ENCODE data around the gene PRKCH.

DNA sequence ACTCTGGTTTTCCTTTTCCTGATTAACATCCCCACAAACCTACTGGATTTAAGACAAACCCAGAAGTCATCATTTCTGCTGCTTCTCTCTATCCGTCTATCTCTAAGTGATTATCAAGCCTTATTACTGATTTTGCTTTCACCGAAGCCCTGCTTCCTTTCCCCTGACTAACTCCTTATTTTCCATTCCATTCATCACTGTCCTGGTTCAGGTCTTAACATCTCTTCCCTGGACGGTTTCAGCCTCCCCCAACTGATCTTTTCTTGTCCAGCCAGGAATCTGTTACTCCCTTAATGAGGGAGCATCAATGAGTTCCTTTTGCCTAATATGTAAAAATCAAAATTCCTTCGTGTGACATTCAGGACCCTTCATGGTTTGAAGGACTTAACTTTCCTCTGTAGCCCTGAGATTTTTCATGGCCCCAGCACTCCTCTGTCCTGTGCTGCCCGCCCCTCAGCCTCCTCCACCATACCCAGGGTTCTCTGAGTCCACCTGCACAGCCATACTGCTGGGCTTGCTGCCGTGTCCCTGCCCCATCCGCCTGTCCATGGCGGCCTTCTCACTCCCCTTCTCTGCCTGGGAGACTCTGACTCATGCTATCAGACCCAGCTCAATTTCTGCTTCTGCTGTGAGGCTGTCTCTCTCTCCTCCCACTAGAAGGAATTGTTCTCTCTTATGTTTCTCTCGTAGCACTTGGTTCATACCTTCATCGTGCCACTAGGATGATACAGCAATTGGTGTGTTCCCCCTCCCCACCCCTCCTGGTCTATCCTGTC lies 206.1 kb downstream of the PRKCH start:
- TF ChIP-seq SAP30 (IDR thresholded peaks at IDR 0.05; ENCODE audit: borderline replicate concordance, insufficient read depth, low read depth, low read length, poor library complexity, severe bottlenecking), result no peak
- TF ChIP-seq FOXK1 (CRISPR knock-in tag; IDR thresholded peaks at IDR 0.05; ENCODE audit: borderline replicate concordance), result no peak
- TF ChIP-seq, protein P1, sequence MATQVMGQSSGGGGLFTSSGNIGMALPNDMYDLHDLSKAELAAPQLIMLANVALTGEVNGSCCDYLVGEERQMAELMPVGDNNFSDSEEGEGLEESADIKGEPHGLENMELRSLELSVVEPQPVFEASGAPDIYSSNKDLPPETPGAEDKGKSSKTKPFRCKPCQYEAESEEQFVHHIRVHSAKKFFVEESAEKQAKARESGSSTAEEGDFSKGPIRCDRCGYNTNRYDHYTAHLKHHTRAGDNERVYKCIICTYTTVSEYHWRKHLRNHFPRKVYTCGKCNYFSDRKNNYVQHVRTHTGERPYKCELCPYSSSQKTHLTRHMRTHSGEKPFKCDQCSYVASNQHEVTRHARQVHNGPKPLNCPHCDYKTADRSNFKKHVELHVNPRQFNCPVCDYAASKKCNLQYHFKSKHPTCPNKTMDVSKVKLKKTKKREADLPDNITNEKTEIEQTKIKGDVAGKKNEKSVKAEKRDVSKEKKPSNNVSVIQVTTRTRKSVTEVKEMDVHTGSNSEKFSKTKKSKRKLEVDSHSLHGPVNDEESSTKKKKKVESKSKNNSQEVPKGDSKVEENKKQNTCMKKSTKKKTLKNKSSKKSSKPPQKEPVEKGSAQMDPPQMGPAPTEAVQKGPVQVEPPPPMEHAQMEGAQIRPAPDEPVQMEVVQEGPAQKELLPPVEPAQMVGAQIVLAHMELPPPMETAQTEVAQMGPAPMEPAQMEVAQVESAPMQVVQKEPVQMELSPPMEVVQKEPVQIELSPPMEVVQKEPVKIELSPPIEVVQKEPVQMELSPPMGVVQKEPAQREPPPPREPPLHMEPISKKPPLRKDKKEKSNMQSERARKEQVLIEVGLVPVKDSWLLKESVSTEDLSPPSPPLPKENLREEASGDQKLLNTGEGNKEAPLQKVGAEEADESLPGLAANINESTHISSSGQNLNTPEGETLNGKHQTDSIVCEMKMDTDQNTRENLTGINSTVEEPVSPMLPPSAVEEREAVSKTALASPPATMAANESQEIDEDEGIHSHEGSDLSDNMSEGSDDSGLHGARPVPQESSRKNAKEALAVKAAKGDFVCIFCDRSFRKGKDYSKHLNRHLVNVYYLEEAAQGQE (IDR thresholded peaks at IDR 0.05; ENCODE audit: borderline replicate concordance), result no peak
- TF ChIP-seq, protein P1 (CRISPR knock-in tag; IDR thresholded peaks at IDR 0.05; ENCODE audit: low read depth), result no peak
- TF ChIP-seq, protein P2, sequence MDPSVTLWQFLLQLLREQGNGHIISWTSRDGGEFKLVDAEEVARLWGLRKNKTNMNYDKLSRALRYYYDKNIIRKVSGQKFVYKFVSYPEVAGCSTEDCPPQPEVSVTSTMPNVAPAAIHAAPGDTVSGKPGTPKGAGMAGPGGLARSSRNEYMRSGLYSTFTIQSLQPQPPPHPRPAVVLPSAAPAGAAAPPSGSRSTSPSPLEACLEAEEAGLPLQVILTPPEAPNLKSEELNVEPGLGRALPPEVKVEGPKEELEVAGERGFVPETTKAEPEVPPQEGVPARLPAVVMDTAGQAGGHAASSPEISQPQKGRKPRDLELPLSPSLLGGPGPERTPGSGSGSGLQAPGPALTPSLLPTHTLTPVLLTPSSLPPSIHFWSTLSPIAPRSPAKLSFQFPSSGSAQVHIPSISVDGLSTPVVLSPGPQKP (CRISPR knock-in tag; IDR thresholded peaks at IDR 0.05), result no peak
- TF ChIP-seq ZNF263 (CRISPR knock-in tag; IDR thresholded peaks at IDR 0.05; ENCODE audit: borderline replicate concordance), result no peak
- TF ChIP-seq, protein P3, sequence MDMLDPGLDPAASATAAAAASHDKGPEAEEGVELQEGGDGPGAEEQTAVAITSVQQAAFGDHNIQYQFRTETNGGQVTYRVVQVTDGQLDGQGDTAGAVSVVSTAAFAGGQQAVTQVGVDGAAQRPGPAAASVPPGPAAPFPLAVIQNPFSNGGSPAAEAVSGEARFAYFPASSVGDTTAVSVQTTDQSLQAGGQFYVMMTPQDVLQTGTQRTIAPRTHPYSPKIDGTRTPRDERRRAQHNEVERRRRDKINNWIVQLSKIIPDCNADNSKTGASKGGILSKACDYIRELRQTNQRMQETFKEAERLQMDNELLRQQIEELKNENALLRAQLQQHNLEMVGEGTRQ (CRISPR knock-in tag; IDR thresholded peaks at IDR 0.05), result no peak
- TF ChIP-seq, protein P4, sequence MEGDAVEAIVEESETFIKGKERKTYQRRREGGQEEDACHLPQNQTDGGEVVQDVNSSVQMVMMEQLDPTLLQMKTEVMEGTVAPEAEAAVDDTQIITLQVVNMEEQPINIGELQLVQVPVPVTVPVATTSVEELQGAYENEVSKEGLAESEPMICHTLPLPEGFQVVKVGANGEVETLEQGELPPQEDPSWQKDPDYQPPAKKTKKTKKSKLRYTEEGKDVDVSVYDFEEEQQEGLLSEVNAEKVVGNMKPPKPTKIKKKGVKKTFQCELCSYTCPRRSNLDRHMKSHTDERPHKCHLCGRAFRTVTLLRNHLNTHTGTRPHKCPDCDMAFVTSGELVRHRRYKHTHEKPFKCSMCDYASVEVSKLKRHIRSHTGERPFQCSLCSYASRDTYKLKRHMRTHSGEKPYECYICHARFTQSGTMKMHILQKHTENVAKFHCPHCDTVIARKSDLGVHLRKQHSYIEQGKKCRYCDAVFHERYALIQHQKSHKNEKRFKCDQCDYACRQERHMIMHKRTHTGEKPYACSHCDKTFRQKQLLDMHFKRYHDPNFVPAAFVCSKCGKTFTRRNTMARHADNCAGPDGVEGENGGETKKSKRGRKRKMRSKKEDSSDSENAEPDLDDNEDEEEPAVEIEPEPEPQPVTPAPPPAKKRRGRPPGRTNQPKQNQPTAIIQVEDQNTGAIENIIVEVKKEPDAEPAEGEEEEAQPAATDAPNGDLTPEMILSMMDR (IDR thresholded peaks at IDR 0.05 in 2 of 3, conservative IDR thresholded peaks at IDR 0.05 in 1 of 3; ENCODE audit: insufficient read depth in 2 of 3, low read depth in 1 of 3, low read length in 3 of 3), result no peak
- no peak for TF ChIP-seq HCFC1 (IDR thresholded peaks at IDR 0.05; ENCODE audit: low read depth, low read length)
- TF ChIP-seq, protein P5, sequence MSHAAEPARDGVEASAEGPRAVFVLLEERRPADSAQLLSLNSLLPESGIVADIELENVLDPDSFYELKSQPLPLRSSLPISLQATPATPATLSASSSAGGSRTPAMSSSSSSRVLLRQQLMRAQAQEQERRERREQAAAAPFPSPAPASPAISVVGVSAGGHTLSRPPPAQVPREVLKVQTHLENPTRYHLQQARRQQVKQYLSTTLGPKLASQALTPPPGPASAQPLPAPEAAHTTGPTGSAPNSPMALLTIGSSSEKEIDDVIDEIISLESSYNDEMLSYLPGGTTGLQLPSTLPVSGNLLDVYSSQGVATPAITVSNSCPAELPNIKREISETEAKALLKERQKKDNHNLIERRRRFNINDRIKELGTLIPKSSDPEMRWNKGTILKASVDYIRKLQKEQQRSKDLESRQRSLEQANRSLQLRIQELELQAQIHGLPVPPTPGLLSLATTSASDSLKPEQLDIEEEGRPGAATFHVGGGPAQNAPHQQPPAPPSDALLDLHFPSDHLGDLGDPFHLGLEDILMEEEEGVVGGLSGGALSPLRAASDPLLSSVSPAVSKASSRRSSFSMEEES (CRISPR knock-in tag; IDR thresholded peaks at IDR 0.05), result no peak
- no peak for TF ChIP-seq YBX1 (IDR thresholded peaks at IDR 0.05)
- TF ChIP-seq TAL1 (IDR thresholded peaks at IDR 0.05), result no peak
- TF ChIP-seq, protein P6, sequence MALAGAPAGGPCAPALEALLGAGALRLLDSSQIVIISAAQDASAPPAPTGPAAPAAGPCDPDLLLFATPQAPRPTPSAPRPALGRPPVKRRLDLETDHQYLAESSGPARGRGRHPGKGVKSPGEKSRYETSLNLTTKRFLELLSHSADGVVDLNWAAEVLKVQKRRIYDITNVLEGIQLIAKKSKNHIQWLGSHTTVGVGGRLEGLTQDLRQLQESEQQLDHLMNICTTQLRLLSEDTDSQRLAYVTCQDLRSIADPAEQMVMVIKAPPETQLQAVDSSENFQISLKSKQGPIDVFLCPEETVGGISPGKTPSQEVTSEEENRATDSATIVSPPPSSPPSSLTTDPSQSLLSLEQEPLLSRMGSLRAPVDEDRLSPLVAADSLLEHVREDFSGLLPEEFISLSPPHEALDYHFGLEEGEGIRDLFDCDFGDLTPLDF (CRISPR knock-in tag; IDR thresholded peaks at IDR 0.05), result no peak
